Bone marrow (tissue), 2 donors: Measurements from ENCODE around the gene SETD4.
A peak's percentile ranks its signal among the peaks of the same experiment; 100 is the strongest.
"Not testable (repeated sequence)": the region's sequence is repeated elsewhere in the genome, so short reads cannot be mapped to it uniquely, and the experiment has no call there.

Experiments
- DNase-seq, 2 donors: peaks; one replicate each; lab custom pipeline; 2025; lab: John Stamatoyannopoulos, UW

The SETD4 gene, protein sequence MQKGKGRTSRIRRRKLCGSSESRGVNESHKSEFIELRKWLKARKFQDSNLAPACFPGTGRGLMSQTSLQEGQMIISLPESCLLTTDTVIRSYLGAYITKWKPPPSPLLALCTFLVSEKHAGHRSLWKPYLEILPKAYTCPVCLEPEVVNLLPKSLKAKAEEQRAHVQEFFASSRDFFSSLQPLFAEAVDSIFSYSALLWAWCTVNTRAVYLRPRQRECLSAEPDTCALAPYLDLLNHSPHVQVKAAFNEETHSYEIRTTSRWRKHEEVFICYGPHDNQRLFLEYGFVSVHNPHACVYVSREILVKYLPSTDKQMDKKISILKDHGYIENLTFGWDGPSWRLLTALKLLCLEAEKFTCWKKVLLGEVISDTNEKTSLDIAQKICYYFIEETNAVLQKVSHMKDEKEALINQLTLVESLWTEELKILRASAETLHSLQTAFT

DNA sequence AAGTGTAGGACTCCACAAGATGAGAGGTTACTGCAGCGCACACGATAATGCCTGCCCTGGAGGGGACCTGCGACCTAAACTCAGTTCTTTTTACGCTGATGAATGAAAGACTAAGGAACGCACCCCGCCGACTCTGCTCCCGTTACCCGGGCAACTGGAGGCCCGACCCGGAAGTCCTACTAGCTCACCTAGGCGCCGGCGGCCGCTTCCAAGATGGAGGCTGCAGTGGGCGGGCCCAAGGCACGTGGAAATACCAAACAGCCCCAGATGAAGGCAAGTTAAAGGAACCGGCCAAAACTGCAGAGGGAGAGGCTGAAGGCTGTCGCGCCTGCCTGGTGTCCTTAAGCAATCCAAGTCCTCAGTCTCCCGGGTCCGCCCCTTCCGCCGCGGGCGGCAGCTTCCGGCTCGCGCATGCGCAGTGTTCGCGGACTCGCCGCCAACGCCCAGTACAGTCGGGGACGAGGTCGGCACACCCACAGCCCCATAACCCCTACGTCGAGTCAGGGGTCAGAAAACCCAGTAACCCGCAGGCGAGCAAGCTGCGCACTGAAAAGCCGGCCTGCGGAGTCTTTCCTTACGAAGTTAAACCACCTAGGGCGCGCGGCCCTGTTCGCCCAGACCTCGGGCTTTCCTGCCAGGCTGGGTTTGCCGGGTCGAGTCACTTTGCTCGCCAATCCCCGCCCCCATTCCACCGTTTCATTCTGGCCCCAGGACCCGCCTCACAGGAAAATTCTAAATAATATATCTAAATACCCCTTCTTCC is at the start of gene SETD4:
SETD4 (minus strand) TSS at position 368 of the 763 bp plus-strand sequence. CDS start 1,638 bp downstream, outside the sequence.
- peak; percentile 87 to 90 for DNase-seq

DNA sequence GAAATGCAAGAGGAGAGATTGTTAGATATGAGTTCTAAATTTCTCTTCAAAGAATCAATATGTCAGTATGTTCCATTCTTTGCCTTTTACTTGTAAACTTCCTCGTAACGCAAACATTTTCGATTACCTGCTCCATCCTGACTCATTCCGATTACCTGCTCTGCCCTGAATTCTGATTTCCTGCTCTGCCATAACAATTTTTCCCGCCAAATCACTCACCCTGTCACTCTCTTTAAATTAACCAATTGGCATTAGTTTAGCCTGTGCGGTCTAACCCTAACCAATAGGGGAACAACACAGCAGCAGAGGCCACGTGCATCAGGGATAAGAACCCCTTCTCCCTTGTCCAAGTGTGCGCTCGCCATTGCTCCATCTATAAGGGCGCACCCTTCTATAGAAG is 49.5 kb upstream of the SETD4 start:
- no peak for DNase-seq

- DNase-seq: no peak
These were observed 45.1 kb upstream of the SETD4 start for GRCh38 chr21:36105327-36105842.

DNA sequence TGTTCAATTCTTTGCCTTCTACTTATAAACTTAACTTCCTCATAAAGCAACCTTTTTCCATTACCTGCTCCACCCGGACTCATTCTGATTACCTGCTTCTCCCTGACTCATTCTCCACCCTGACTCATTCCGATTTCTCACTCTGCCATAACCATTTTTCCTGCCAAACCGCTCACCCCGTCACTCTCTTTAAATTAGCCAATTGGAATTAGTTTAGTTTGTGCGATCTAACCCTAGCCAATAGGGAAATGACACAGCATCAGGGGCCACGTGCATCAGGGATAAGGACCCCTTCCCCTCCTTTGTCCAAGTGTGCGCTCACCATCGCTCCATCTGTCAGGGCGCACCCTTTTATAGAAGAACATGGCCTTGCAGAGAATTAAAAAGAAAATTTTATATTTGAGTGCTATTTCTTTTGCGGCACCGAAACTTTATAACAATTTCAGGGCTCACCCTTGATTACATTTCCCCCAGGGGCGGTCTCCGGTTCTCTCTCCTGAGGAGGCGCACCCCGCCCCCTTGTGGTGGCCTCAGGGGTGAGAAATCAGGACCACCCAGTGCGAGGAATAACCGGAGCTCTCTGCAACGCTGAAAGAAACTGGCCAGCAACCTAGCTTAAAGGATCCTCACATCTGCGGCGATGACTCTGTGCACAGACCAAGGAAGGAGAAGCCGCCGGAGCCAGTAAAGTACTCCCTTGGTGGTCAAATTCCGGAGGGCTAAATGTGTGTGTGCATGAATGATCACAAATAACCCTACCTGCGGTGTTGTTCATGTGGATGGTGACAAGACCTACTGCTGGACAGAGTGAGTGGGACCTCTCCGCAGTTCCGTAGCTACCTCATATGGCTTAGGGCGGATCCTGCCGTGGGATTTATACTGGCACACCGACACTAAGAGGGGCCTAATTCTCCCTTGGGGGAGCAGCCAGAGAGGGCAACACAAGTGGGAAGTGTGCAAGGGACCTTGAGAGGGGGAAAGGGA is 44.3 kb upstream of the SETD4 start:
- DNase-seq: peak in 1 of 2 donors; percentile 67

GRCh38 chr21:36103434-36103833 is 43.1 kb upstream of the SETD4 start:
- DNase-seq: no peak

DNA sequence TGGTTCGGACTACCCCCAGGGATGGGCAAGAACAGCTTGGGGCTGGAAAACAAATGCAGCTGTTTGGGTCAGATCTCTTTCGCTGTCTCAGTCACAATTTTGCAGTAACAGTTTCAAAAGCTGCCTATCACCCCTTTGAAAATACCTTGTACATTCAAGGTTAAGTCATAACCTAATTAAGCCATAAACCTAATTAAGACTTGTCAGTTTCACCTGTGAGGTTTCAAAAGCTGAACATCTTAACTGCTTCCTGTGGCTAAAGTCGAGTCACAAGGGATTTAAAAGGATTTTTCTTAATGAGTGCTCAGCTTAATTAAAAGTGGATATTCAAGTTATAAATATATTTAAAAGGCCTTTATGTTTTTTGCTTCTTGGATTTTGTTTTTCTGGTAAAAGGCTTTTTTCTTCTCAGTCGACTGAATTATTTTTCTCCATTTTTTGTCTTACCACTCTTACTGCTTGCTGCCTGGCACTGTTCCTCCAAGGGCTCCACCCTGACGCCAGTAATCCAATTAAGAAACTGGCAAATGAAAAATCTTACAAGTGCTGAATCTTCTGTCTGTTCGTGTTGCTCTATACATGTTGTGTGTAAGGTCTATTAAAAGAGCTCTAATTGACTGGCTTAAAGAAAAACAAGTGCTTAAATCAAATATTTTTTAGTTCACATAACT is 40.8 kb upstream of the SETD4 start:
- DNase-seq: no peak

DNA sequence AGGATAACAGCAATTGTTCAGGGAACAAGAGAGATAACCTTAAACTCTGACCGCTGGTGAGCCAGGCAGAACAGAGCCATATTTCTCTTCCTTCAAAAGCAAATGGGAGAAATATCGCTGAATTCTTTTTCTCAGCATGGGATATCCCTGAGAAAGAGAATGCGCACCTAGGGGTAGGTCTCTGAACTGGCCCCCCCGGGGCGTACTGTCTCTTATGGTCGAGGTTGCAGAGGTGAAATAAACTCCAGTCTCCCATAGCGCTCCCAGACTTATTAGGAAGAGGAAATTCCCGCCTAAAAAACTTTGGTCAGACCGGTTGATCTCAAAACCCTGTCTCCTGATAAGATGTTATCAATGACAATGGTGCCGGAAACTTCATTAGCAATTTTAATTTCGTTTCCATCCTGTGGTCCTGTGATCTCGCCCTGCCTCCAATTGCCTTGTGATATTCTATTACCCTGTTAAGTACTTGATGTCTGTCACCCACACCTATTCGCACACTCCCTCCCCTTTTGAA is 39.4 kb upstream of the SETD4 start:
- not testable (repeated sequence) for DNase-seq

DNA sequence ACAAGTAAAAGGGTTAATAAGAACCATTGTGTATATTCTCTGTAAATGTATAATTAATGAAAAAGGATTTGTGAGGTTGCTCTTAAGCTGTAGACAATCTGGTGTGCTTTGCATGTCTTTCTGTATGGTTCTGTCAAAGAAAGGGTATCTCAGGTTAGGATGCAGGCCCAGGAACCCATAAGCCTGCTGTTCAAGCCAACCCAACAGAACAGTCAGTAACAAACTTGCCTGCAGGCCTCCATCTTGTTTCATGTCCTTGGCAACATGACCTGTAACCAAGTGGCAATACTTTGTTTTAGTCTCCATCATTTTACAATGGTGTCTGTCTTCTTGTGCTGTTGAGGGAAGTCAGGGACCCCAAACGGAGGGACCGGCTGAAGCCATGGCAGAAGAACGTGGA is 38.7 kb upstream of the SETD4 start:
- DNase-seq: no peak

- no peak for DNase-seq
These were observed 37.8 kb upstream of the SETD4 start for GRCh38 chr21:36098182-36098532.

- peak in 1 of 2 donors; percentile 89 for DNase-seq
These were observed 37.3 kb upstream of the SETD4 start for GRCh38 chr21:36097427-36098181.

DNA sequence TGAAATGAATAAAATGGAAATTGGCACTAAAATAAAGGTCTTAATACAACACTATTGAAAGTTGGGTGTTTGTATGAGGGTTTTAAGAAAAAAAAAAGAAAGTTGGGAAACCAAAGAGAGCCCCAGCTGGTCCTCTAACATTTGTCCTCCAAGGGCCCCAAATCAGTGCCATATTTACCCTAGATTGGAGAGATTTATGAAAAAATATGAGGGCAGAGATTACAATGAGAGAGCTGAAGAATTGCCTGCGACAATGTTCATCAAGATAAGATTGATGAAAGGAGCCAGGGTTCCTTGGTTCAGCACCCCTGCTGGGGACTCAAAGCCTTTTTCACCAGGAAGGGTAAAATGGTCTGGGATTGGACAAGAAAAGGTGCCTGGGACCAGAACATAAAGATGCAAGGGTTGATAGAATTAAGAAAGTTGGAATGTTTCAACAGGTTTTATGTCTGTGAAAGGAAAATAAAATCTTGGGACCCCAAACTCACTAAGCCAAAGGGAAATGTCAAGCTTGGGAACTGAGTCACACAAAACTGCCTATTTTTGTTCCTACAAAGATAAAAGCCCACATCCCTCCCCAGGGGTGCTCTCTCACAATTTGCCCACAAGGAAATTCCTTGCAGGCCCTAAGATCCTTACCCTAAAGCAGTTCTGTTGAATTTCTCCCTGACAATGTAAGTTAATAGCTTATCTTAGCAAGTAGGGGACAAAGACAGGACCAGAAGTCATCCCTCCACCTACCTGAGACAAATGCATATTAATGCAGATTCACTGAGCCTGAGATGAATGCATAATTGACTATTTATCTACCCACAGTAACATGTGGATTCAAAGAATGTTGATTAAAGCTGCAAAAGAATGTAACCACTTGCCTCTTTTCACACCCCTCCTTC is 36.3 kb upstream of the SETD4 start:
- no peak for DNase-seq

DNA sequence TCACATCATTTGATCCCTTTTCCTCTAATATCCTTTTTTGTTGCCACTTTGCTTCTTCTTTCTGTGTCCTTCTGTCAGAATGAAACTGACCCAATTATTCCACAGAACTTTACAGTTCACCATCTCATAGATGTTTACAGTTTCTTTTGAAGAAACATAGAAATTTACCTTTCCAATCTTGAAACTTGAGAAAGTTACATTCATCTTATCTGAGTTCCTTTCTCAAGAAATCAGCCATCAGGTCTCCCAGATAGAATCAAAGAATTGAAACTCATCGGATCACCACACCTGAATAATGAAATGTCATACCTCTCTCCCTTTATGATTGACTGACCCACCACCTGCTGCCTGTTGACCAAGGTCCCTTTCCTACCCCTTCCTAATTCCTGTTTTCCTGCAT is 33.2 kb upstream of the SETD4 start:
- no peak for DNase-seq

GRCh38 chr21:36092681-36093080 is 32.4 kb upstream of the SETD4 start:
- no peak for DNase-seq

DNA sequence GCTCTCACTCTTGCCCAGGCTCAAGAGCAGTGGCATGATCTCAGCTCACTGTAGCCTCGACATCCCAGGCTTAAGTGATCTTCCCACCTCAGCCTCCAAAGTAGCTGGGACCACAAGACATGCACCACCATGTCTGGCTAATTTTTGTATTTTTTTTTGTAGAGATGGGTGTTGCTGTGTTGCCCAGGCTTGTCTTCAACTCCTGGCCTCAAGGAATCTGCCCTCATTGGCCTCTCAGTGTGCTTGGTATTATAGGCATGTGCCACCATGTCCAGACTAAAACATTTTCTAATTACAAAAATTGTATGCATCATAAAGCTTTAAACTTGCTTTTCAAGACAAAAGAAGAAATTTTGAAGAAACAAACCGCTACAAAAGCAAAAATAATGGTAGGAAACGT is 29.6 kb upstream of the SETD4 start:
- DNase-seq: no peak

DNA sequence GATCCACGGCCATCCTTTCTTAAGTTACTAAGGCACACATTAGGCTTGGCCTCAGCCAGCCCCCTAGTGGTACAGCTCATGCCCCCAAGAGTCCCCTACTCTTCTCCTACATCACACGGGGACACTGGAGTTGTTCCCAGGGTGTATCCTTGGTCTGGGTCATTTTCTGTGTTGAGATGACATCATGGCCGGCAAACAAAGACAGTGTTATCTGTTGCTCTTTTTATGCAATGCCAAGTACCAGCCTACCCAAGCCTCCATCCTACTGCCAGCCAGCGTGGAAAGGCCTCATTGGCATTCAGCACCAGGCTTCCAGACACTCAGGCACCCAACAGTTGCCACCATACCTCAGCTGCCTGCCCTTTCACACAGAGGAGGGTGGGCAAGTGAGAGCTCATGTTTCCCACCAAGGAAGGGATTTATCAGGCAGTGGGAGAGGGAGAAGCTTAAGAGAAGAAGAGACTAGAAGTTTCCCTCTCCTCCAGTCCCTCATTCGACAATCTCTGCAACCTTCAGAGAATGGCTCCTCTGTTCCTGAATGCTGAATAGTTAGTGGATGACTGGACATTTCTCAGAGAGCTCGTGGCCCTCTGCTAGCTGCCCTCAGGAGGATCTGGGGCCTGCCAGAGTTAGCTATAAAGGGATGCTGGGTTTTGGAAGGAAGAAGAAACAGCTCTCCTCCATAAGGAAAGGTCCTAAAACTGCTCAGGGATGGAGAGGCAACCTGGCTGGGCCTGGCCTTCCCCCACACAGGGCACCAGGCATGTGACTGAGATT is 27.2 kb upstream of the SETD4 start:
- no peak for DNase-seq

DNA sequence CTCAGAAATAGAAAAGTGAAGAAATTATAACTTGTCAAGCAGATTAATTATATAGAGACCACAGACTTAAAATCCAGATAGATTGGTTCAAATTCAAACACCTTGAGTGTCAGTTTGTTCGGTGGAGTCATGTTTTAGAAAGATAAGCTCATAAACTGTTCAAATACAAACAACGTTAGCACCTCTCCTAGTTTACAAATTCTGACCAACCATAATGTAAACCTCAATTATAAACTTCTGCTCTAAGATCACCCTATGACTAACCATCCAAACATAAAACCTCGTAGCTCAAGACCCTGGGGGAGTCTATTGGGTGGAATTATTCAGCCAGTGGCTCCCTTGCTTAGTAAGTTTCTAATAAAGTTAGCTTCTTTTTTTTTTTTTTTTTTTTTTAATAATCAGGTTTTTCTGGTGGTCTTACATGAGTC is 21.9 kb upstream of the SETD4 start:
- no peak for DNase-seq

- DNase-seq: no peak
These were observed 20.1 kb upstream of the SETD4 start for GRCh38 chr21:36080386-36080785.

DNA sequence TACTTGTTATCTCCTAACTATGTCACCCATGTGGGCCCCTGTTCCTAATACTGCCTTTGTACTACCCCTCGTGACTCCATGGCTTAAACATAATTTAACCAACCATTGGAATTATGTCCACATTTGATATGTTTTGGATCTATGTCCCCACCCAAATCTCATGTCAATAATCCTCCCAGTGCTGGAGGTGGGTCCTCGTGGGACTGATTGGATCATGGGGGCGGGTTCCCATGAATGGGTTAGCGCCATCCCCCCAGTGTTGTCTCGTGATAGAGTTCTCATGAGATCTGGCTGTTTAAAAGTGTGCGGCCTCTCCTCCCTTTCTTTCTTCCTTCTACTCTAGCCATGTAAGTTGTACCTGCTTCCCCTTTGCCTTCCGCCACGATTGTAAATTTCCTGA is 19.3 kb upstream of the SETD4 start:
- DNase-seq: no peak
